ENCODE results near the gene KIRREL3. TPM values are rescaled to one million over a fixed set of nuclear protein-coding genes. Genes with fewer than 3 reads are reported as not detected.
A peak's percentile ranks its signal among the peaks of the same experiment; 100 is the strongest.

The KIRREL3 gene
- total and polyA plus RNA-seq, 5 donors from 2014 or later: not detected

GRCh38 chr11:126459691-126460281 lies 540.8 kb downstream of the KIRREL3 start:
- peaks cover 4% of the 10 kb centered on the region for H3K4me1 ChIP-seq (ENCODE audit: control insufficient read depth, insufficient read depth, low read length, poor library complexity, severe bottlenecking)
- H3K4me3 ChIP-seq (ENCODE audit: low read depth, low read length): no peak overlapping the region
- no peaks in the 10 kb centered on the region for H3K36me3 ChIP-seq (ENCODE audit: control insufficient read depth, insufficient read depth, low read length)
- Mint-ChIP-seq H3K27me3 (no peaks in the 10 kb centered on the region), H3K9me3 (no peaks in the 10 kb centered on the region), H3K27ac (peak overlapping the region in 1 of 3 donors; percentile 65), H3K4me1 (peaks cover 0 to 6% (median 1%) of the 10 kb centered on the region in 4 donors), H3K36me3 (no peaks in the 10 kb centered on the region), H3K4me3 (no peak overlapping the region)
- H3K9me3 ChIP-seq (ENCODE audit: control insufficient read depth in 2 of 2, low read length in 2 of 2): no peaks in the 10 kb centered on the region
- DNase-seq (no peak), ATAC-seq (ENCODE audit: low read depth in 2 of 2) (no peak)
- no peaks in the 10 kb centered on the region for H3K27me3 ChIP-seq (ENCODE audit: control insufficient read depth, insufficient read depth, low read length)
- H3K27ac ChIP-seq (ENCODE audit: insufficient read depth, low read length, poor library complexity, severe bottlenecking): no peak overlapping the region

GRCh38 chr11:126457817-126458216 lies 542.8 kb downstream of the KIRREL3 start:
- Histone ChIP-seq H3K27ac (ENCODE audit: insufficient read depth, low read length, poor library complexity, severe bottlenecking) (no peak overlapping the region), H3K4me3 (ENCODE audit: low read depth, low read length) (no peak overlapping the region), H3K9me3 (ENCODE audit: control insufficient read depth in 2 of 2, low read length in 2 of 2) (no peaks in the 10 kb centered on the region), H3K27me3 (ENCODE audit: control insufficient read depth, insufficient read depth, low read length) (no peaks in the 10 kb centered on the region), H3K4me1 (ENCODE audit: control insufficient read depth, insufficient read depth, low read length, poor library complexity, severe bottlenecking) (no peaks in the 10 kb centered on the region), H3K36me3 (ENCODE audit: control insufficient read depth, insufficient read depth, low read length) (no peaks in the 10 kb centered on the region)
- no peak for ATAC-seq (ENCODE audit: low read depth in 2 of 2)
- DNase-seq: no peak
- Mint-ChIP-seq H3K9me3 (no peaks in the 10 kb centered on the region), H3K27ac (no peak overlapping the region), H3K27me3 (no peaks in the 10 kb centered on the region), H3K4me3 (no peak overlapping the region), H3K36me3 (no peaks in the 10 kb centered on the region), H3K4me1 (no peaks in the 10 kb centered on the region)

GRCh38 chr11:126456783-126457542 lies 543.6 kb downstream of the KIRREL3 start:
- Mint-ChIP-seq H3K27ac (no peak overlapping the region), H3K27me3 (no peaks in the 10 kb centered on the region), H3K9me3 (no peaks in the 10 kb centered on the region), H3K4me3 (no peak overlapping the region), H3K4me1 (no peaks in the 10 kb centered on the region), H3K36me3 (no peaks in the 10 kb centered on the region)
- H3K4me3 ChIP-seq (ENCODE audit: low read depth, low read length): no peak overlapping the region
- no peaks in the 10 kb centered on the region for H3K4me1 ChIP-seq (ENCODE audit: control insufficient read depth, insufficient read depth, low read length, poor library complexity, severe bottlenecking)
- no peak overlapping the region for H3K27ac ChIP-seq (ENCODE audit: insufficient read depth, low read length, poor library complexity, severe bottlenecking)
- H3K9me3 ChIP-seq (ENCODE audit: control insufficient read depth in 2 of 2, low read length in 2 of 2): no peaks in the 10 kb centered on the region
- H3K36me3 ChIP-seq (ENCODE audit: control insufficient read depth, insufficient read depth, low read length): no peaks in the 10 kb centered on the region
- no peak for ATAC-seq (ENCODE audit: low read depth in 2 of 2)
- H3K27me3 ChIP-seq (ENCODE audit: control insufficient read depth, insufficient read depth, low read length): no peaks in the 10 kb centered on the region
- no peak for DNase-seq

GRCh38 chr11:126456089-126456488 lies 544.5 kb downstream of the KIRREL3 start:
- DNase-seq (no peak), ATAC-seq (ENCODE audit: low read depth in 2 of 2) (no peak)
- Histone ChIP-seq H3K4me3 (ENCODE audit: low read depth, low read length) (no peak overlapping the region), H3K9me3 (ENCODE audit: control insufficient read depth in 2 of 2, low read length in 2 of 2) (no peaks in the 10 kb centered on the region), H3K4me1 (ENCODE audit: control insufficient read depth, insufficient read depth, low read length, poor library complexity, severe bottlenecking) (no peaks in the 10 kb centered on the region), H3K36me3 (ENCODE audit: control insufficient read depth, insufficient read depth, low read length) (no peaks in the 10 kb centered on the region), H3K27me3 (ENCODE audit: control insufficient read depth, insufficient read depth, low read length) (no peaks in the 10 kb centered on the region), H3K27ac (ENCODE audit: insufficient read depth, low read length, poor library complexity, severe bottlenecking) (no peak overlapping the region)
- H3K9me3 Mint-ChIP-seq: no peaks in the 10 kb centered on the region
- no peaks in the 10 kb centered on the region for H3K36me3 Mint-ChIP-seq
- H3K4me1 Mint-ChIP-seq: no peaks in the 10 kb centered on the region
- H3K4me3 Mint-ChIP-seq: no peak overlapping the region
- H3K27ac Mint-ChIP-seq: no peak overlapping the region
- no peaks in the 10 kb centered on the region for H3K27me3 Mint-ChIP-seq

- no peaks in the 10 kb centered on the region for H3K36me3 Mint-ChIP-seq
- H3K36me3 ChIP-seq (ENCODE audit: control insufficient read depth, insufficient read depth, low read length): no peaks in the 10 kb centered on the region
- H3K4me3 ChIP-seq (ENCODE audit: low read depth, low read length): no peak overlapping the region
- no peaks in the 10 kb centered on the region for H3K4me1 ChIP-seq (ENCODE audit: control insufficient read depth, insufficient read depth, low read length, poor library complexity, severe bottlenecking)
- ATAC-seq (ENCODE audit: low read depth in 2 of 2): no peak
- H3K27ac Mint-ChIP-seq: no peak overlapping the region
- no peak overlapping the region for H3K4me3 Mint-ChIP-seq
- no peak overlapping the region for H3K27ac ChIP-seq (ENCODE audit: insufficient read depth, low read length, poor library complexity, severe bottlenecking)
- no peaks in the 10 kb centered on the region for H3K9me3 ChIP-seq (ENCODE audit: control insufficient read depth in 2 of 2, low read length in 2 of 2)
- peaks cover 0 to 2% (median 0%) of the 10 kb centered on the region in 4 donors for H3K4me1 Mint-ChIP-seq
- H3K27me3 ChIP-seq (ENCODE audit: control insufficient read depth, insufficient read depth, low read length): no peaks in the 10 kb centered on the region
- H3K9me3 Mint-ChIP-seq: peaks cover 0 to 7% (median 0%) of the 10 kb centered on the region in 7 donors
- H3K27me3 Mint-ChIP-seq: no peaks in the 10 kb centered on the region
- no peak for DNase-seq
These were observed 548.1 kb downstream of the KIRREL3 start for GRCh38 chr11:126452241-126453101.

- Mint-ChIP-seq H3K27me3 (no peaks in the 10 kb centered on the region), H3K9me3 (peaks cover 0 to 7% (median 0%) of the 10 kb centered on the region in 7 donors), H3K27ac (no peak overlapping the region), H3K4me3 (no peak overlapping the region), H3K36me3 (no peaks in the 10 kb centered on the region), H3K4me1 (peaks cover 0 to 2% (median 0%) of the 10 kb centered on the region in 4 donors)
- Histone ChIP-seq H3K4me3 (ENCODE audit: low read depth, low read length) (no peak overlapping the region), H3K36me3 (ENCODE audit: control insufficient read depth, insufficient read depth, low read length) (no peaks in the 10 kb centered on the region), H3K27ac (ENCODE audit: insufficient read depth, low read length, poor library complexity, severe bottlenecking) (no peak overlapping the region), H3K27me3 (ENCODE audit: control insufficient read depth, insufficient read depth, low read length) (no peaks in the 10 kb centered on the region), H3K9me3 (ENCODE audit: control insufficient read depth in 2 of 2, low read length in 2 of 2) (no peaks in the 10 kb centered on the region), H3K4me1 (ENCODE audit: control insufficient read depth, insufficient read depth, low read length, poor library complexity, severe bottlenecking) (no peaks in the 10 kb centered on the region)
- DNase-seq (no peak), ATAC-seq (ENCODE audit: low read depth in 2 of 2) (no peak)
These were observed 549.3 kb downstream of the KIRREL3 start for GRCh38 chr11:126451211-126451802.

GRCh38 chr11:126450806-126451205 lies 549.8 kb downstream of the KIRREL3 start:
- Mint-ChIP-seq H3K4me3 (no peak overlapping the region), H3K36me3 (no peaks in the 10 kb centered on the region), H3K27ac (no peak overlapping the region), H3K9me3 (peaks cover 0 to 7% (median 0%) of the 10 kb centered on the region in 7 donors), H3K27me3 (no peaks in the 10 kb centered on the region), H3K4me1 (peaks cover 0 to 2% (median 0%) of the 10 kb centered on the region in 4 donors)
- ATAC-seq (ENCODE audit: low read depth in 2 of 2) (no peak), DNase-seq (no peak)
- H3K4me1 ChIP-seq (ENCODE audit: control insufficient read depth, insufficient read depth, low read length, poor library complexity, severe bottlenecking): no peaks in the 10 kb centered on the region
- H3K27ac ChIP-seq (ENCODE audit: insufficient read depth, low read length, poor library complexity, severe bottlenecking): no peak overlapping the region
- H3K36me3 ChIP-seq (ENCODE audit: control insufficient read depth, insufficient read depth, low read length): no peaks in the 10 kb centered on the region
- H3K4me3 ChIP-seq (ENCODE audit: low read depth, low read length): no peak overlapping the region
- no peaks in the 10 kb centered on the region for H3K27me3 ChIP-seq (ENCODE audit: control insufficient read depth, insufficient read depth, low read length)
- H3K9me3 ChIP-seq (ENCODE audit: control insufficient read depth in 2 of 2, low read length in 2 of 2): no peaks in the 10 kb centered on the region
